Ectodermal cell (in vitro differentiated cells): ENCODE data around the gene PLPPR1.

Experiments used
- H3K27ac ChIP-seq: 2 replicates; pipeline ENCODE4 v1.7.0; 2013; ENCODE audit warnings: mild to moderate bottlenecking, low read depth, low read length; ENCODE audit not compliant: insufficient read depth, poor library complexity, severe bottlenecking
- H3K27me3 ChIP-seq: 2 replicates; pipeline ENCODE4 v1.7.0; 2013; ENCODE audit warnings: mild to moderate bottlenecking, low read length; ENCODE audit not compliant: insufficient read depth, control insufficient read depth, poor library complexity, severe bottlenecking
- H3K36me3 ChIP-seq: one replicate; pipeline ENCODE4 v1.7.0; 2013; ENCODE audit warnings: low read length; ENCODE audit not compliant: control insufficient read depth, insufficient read depth
- H3K4me1 ChIP-seq: one replicate; pipeline ENCODE4 v1.7.0; 2013; ENCODE audit warnings: low read length; ENCODE audit not compliant: control insufficient read depth, insufficient read depth
- H3K4me3 ChIP-seq: 2 replicates; pipeline ENCODE4 v1.7.0; 2013; ENCODE audit warnings: low read depth, low read length, control low read depth; ENCODE audit not compliant: insufficient read depth
- H3K9me3 ChIP-seq: 2 replicates; pipeline ENCODE4 v1.7.0; 2013; ENCODE audit warnings: mild to moderate bottlenecking, low read length, moderate library complexity; ENCODE audit not compliant: control insufficient read depth
- WGBS, 2 experiments: methylation state at CpG; one replicate each; pipeline ENCODE4 v1.1.7; 2013; ENCODE audit warnings: missing lambda C conversion rate in 2 of 2; 5-methylcytosine and 5-hydroxymethylcytosine counted together

Gene PLPPR1

DNA sequence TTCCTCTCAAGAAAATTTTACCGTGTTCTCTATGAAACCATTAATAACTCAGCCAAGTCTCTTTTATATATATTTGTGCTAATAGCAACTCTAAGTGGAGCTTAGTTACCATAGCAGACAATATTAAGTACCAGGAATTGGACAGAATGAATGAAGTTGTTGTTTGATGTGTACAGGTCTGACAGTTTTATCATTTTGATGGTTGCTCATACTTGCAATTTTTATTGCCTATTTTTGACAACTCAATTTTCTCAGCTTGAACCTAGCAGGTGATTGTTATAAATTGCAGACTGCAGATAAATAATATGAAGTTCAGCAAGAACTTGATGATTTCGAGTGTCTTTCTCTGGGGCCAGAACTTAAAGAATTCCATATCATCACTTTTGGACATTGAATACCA lies 163.2 kb downstream of the PLPPR1 start:
- WGBS, 2 experiments, result 86 to 93% methylated on average over 1 to 2 of the region's 2 CpGs
- no peaks in the 10 kb centered on the region for H3K27me3 ChIP-seq
- no peaks in the 10 kb centered on the region for H3K4me1 ChIP-seq
- no peak overlapping the region for H3K27ac ChIP-seq
- H3K4me3 ChIP-seq, result no peak overlapping the region
- no peaks in the 10 kb centered on the region for H3K9me3 ChIP-seq
- H3K36me3 ChIP-seq, result no peaks in the 10 kb centered on the region

DNA sequence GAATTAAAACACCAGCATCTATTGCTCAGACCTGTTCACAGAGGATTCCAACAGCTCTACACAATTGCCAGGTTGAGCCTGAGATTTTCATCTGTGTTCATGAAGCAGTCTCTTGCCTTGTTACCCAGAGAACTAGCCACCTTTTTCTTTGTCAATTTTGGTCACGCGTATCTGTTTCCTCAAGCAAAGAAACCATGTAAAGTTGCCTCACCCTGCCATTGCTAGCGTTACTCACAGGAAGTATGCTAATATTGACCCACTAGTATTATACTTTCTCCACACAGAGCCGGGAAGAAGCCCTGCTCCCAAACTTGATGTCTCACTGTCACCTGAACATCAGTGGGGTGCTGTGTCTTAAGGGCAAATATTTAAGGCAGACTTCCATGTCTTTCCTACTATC lies 168.5 kb downstream of the PLPPR1 start:
- H3K4me3 ChIP-seq, result no peak overlapping the region
- 89 to 92% methylated on average over 4 of the region's 4 CpGs for WGBS, 2 experiments
- no peaks in the 10 kb centered on the region for H3K4me1 ChIP-seq
- H3K36me3 ChIP-seq, result no peaks in the 10 kb centered on the region
- H3K27me3 ChIP-seq, result no peaks in the 10 kb centered on the region
- H3K27ac ChIP-seq, result no peak overlapping the region
- no peaks in the 10 kb centered on the region for H3K9me3 ChIP-seq

DNA sequence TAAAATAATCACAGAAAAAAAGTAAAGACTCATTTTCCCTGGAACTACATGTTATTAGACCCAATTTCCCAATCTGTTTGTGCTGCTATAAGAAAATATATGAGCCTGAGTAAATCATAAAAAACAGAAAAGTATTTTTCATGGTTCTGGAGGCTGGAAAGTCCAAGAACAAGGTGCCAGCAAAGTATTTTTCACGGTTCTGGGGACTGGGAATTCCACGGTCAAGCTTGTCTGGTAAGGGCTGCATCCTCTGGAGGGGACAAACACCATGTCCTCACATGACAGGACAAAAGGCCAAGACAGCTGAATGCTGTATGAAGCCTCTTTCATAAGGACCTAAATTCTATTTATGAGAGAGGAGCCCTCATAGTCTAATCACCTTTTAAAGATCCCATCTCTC lies 172.3 kb downstream of the PLPPR1 start:
- no peaks in the 10 kb centered on the region for H3K9me3 ChIP-seq
- WGBS, 2 experiments, result 93 to 98% methylated on average over 2 of the region's 2 CpGs
- no peaks in the 10 kb centered on the region for H3K36me3 ChIP-seq
- H3K4me3 ChIP-seq, result no peak overlapping the region
- no peaks in the 10 kb centered on the region for H3K4me1 ChIP-seq
- no peak overlapping the region for H3K27ac ChIP-seq
- no peaks in the 10 kb centered on the region for H3K27me3 ChIP-seq

DNA sequence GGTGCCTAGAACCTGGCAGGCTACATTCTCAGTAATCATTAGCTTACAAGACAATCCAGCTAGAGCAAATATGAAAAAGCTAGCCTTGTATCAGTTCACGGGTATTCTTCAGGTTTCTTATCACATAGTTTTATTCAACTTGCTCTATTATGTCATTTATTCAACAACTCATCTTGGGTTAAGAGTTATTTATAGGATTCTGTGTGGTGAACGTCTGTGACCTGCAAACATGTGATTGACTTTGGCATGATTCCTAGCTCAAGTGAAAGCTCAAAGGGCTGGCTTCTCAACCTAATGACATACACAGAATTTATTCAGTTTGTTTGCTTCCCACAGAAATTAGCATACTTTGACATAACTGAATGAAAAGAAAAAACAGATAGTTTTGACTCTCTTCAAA lies 173.1 kb downstream of the PLPPR1 start:
- H3K4me1 ChIP-seq, result no peaks in the 10 kb centered on the region
- no peak overlapping the region for H3K27ac ChIP-seq
- no peaks in the 10 kb centered on the region for H3K27me3 ChIP-seq
- no peaks in the 10 kb centered on the region for H3K36me3 ChIP-seq
- no peaks in the 10 kb centered on the region for H3K9me3 ChIP-seq
- WGBS, 2 experiments, result 86 to 100% methylated on average over 2 of the region's 2 CpGs
- H3K4me3 ChIP-seq, result no peak overlapping the region

DNA sequence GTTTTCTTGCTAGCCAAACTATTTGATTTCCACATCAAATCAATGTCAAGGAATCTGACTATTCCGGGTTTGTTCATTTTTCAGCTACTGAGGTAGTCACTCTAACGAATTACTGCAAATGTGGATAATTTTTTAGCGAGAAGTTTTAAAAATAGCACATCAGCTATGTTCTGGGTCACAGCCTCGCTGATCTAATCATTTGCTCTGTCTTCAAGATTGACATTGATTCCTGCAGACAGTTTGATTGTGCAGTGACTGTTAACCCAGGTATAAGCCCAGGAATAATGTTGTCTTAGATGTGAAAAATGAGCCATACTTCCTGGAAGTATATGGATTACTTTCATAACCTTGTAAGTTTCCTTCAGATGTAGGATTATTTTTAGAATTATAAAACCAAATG lies 181.1 kb downstream of the PLPPR1 start:
- WGBS, 2 experiments, result 96 to 97% methylated on average over 4 of the region's 4 CpGs
- Histone ChIP-seq H3K27ac (no peak overlapping the region), H3K36me3 (no peaks in the 10 kb centered on the region), H3K4me3 (no peak overlapping the region), H3K9me3 (no peaks in the 10 kb centered on the region), H3K27me3 (no peaks in the 10 kb centered on the region), H3K4me1 (no peaks in the 10 kb centered on the region)

DNA sequence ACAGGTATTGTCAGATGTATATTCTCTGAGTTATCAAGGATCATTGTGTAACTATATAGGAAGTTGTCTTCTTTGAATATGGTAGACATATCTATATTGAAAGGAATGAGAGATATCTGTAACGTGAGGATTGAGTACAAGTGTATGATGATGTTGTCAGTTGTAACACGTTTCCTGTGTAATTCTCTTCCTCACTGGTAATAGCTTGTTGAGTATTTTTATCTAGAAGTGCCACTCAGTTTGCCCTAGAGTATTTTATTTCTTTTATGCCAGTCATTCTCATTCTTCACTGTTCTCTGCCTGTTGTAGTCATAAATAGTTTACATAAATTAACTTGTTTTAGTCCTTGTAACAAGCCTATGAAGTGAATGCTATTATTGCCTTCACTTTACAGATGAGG lies 184.1 kb downstream of the PLPPR1 start:
- H3K4me3 ChIP-seq, result no peak overlapping the region
- no peaks in the 10 kb centered on the region for H3K4me1 ChIP-seq
- WGBS, 2 experiments, result 96 to 97% methylated on average over 2 of the region's 2 CpGs
- no peak overlapping the region for H3K27ac ChIP-seq
- no peaks in the 10 kb centered on the region for H3K36me3 ChIP-seq
- H3K9me3 ChIP-seq, result no peaks in the 10 kb centered on the region
- H3K27me3 ChIP-seq, result no peaks in the 10 kb centered on the region

DNA sequence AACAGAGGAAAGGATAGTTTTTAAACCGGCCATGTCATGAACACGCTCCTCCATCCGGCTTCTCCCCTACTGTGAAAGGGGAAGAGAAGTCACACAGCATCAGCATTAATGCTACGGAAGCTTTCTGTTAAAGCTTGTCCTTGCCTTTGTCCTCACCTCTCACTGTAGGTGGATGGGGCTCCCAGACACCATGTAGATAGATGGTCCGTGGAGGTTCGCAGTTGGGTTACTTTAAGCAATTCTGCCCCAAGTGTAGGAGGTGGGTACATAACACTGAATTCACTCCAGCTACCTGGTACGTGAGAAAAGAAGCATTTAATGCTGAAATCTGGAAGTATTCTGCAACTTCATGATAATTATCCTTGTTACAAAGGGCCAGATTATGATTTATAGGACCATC lies 190.5 kb downstream of the PLPPR1 start:
- no peaks in the 10 kb centered on the region for H3K36me3 ChIP-seq
- no peaks in the 10 kb centered on the region for H3K27me3 ChIP-seq
- WGBS, 2 experiments, result 87 to 99% methylated on average over 7 of the region's 7 CpGs

DNA sequence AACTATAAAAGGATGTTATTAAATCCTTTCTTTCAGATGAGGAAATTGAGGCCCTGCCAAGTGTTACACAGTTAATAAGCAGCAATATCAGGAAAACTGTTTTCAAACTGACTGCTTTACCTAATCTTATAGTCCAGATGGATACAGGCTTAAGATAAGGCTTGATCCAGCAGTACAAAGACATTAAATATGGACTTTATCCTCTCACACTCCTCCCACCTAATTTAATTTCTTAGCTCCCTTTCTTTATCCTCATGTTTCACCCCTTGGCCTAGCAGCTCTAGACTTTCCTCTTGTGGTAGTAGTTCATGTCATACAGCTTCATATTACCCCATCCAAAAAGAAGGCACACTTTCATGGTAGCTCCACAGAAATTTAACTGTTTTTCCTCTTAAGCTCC lies 191.8 kb downstream of the PLPPR1 start:
- H3K4me1 ChIP-seq, result no peaks in the 10 kb centered on the region
- H3K4me3 ChIP-seq, result no peak overlapping the region
- no peaks in the 10 kb centered on the region for H3K27me3 ChIP-seq
- no peaks in the 10 kb centered on the region for H3K36me3 ChIP-seq
- no peaks in the 10 kb centered on the region for H3K9me3 ChIP-seq
- no peak overlapping the region for H3K27ac ChIP-seq

More for the DNA sequence above, 190.5 kb downstream of the PLPPR1 start:
- Histone ChIP-seq H3K4me3 (no peak overlapping the region), H3K27ac (no peak overlapping the region), H3K4me1 (no peaks in the 10 kb centered on the region), H3K9me3 (no peaks in the 10 kb centered on the region)

DNA sequence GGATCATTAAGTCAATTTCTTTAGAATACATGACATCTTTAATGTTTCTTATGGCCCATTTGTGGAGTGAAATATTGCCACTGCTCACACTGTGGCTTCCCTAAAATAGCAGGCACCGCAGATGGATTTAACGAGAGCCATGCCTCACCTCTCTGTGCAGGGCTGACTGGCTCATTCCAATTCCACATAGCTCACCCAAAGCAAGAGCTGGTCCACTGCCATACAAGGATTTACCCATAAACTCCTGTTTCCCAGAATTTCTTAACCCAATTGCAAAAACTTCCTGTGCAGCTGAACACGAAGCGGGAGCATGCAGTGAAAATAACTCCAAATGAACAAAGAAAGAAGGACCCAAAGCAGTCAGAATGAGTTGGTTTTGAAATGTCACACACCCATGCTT lies 196.7 kb downstream of the PLPPR1 start:
- Histone ChIP-seq H3K4me1 (no peaks in the 10 kb centered on the region), H3K4me3 (no peak overlapping the region), H3K27ac (no peak overlapping the region), H3K9me3 (no peaks in the 10 kb centered on the region), H3K27me3 (no peaks in the 10 kb centered on the region), H3K36me3 (no peaks in the 10 kb centered on the region)
- 91 to 95% methylated on average over 4 of the region's 4 CpGs for WGBS, 2 experiments

DNA sequence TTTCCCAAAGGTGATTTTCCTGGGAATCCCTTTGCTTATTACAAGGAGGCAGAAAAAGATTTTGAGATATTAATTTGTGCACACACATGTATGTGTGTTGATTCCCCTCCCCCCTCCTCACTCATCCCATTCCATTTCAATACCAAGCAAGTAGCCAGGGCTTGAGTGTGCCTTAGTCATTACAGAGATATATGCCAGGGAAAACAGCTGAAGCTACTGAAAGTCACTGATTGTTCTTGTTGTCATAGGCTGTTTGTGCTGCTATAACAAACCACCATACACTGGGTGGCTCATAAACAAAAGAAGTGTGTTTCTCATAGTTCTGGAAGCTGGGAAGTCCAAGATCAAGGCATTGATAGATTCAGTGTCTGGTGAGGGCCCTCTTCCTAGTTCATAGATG lies 197.6 kb downstream of the PLPPR1 start:
- Histone ChIP-seq H3K4me3 (no peak overlapping the region), H3K9me3 (no peaks in the 10 kb centered on the region), H3K27me3 (no peaks in the 10 kb centered on the region), H3K4me1 (no peaks in the 10 kb centered on the region), H3K27ac (no peak overlapping the region), H3K36me3 (no peaks in the 10 kb centered on the region)

DNA sequence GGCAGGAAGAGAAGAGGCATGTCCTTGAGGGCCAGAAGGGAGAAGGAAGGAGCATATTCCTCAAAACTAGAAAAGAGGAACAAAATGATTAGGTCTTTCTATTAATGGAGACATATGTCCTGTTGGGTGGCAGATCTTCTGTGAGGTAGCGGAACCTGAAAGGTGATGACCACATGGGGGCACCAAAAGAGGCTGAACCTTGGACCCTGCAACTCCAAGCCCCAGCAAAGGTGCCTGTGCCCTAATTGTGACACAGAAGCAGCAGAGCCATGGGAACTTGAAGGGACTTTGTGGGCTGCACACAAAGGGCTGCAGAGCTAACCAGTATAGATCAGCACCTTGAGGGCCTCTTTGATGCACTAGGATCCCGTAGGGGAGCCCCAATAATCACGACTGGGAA lies 198.3 kb downstream of the PLPPR1 start:
- Histone ChIP-seq H3K9me3 (no peaks in the 10 kb centered on the region), H3K4me3 (no peak overlapping the region), H3K36me3 (no peaks in the 10 kb centered on the region), H3K27ac (no peak overlapping the region), H3K27me3 (no peaks in the 10 kb centered on the region), H3K4me1 (no peaks in the 10 kb centered on the region)
- WGBS, 2 experiments, result 59 to 62% methylated on average over 3 of the region's 3 CpGs
